PC-9 (cell line): Measurements from ENCODE around the gene CPB2. TPM values are rescaled to one million over a fixed set of nuclear protein-coding genes. Genes with fewer than 3 reads are reported as not detected.

ENCODE experiments used
- BruUV-seq: library from RNA; stranded (reverse); fragments of 400-500 nt; replicated peaks from 2 replicates; lab custom pipeline; 2021; lab: Mats Ljungman, UMichigan
- CTCF ChIA-PET: fragments of 300-600 bp; sonication (Branson Sonifier 250); formaldehyde crosslinking; loops from one replicate; lab custom pipeline; 2022; ENCODE audit warnings: antibody characterized with exemption; lab: Charles Lee
- POLR2A ChIA-PET: fragments of 300-600 bp; sonication (Branson Sonifier 250); formaldehyde crosslinking; loops from one replicate; lab custom pipeline; 2022; ENCODE audit warnings: antibody characterized with exemption; ENCODE audit not compliant: unreplicated experiment; lab: Charles Lee
- DNase-seq, 2 experiments: peaks; one replicate each; pipeline versions ENCODE4 v3.0.0 to v3.0.0-alpha.2; 2015 to 2022; ENCODE audit warnings: mixed read lengths in 1 of 2
- H2AFZ ChIP-seq: fragments of 200-600 bp; sonication (generic); 2 replicates; pipeline ENCODE4 v1.8.1; 2017; ENCODE audit warnings: antibody characterized with exemption
- H3F3A ChIP-seq: fragments of 200-600 bp; sonication (generic); 2 replicates; pipeline ENCODE4 v1.8.1; 2017; ENCODE audit warnings: antibody characterized with exemption, mild to moderate bottlenecking, low read depth; ENCODE audit not compliant: insufficient read depth
- H3K27ac ChIP-seq: fragments of 200-600 bp; sonication (generic); 2 replicates; pipeline ENCODE4 v1.6.1; 2016; ENCODE audit warnings: mixed run types
- H3K27me3 ChIP-seq: fragments of 200-600 bp; sonication (generic); 2 replicates; pipeline ENCODE4 v1.6.1; 2016; ENCODE audit warnings: low read depth, mixed run types; ENCODE audit not compliant: insufficient read depth
- H3K36me3 ChIP-seq: fragments of 200-600 bp; sonication (generic); 2 replicates; pipeline ENCODE4 v1.6.1; 2016; ENCODE audit warnings: low read depth, mixed run types
- H3K4me1 ChIP-seq: fragments of 200-600 bp; sonication (generic); replicated peaks from 2 replicates; pipeline ENCODE4 v1.6.1; 2016; ENCODE audit warnings: mixed run types; ENCODE audit not compliant: insufficient read depth
- H3K4me2 ChIP-seq: fragments of 200-600 bp; sonication (generic); 2 replicates; pipeline ENCODE4 v1.6.1; 2017; ENCODE audit warnings: mixed run types
- H3K4me3 ChIP-seq: fragments of 200-600 bp; sonication (generic); 2 replicates; pipeline ENCODE4 v1.6.1; 2016; ENCODE audit warnings: mixed run types
- H3K79me2 ChIP-seq: fragments of 200-600 bp; sonication (generic); 2 replicates; pipeline ENCODE4 v1.6.1; 2017; ENCODE audit warnings: low read depth, mixed run types
- H3K9me2 ChIP-seq: fragments of 200-600 bp; sonication (generic); 2 replicates; pipeline ENCODE4 v1.8.1; 2017; ENCODE audit warnings: mild to moderate bottlenecking; ENCODE audit not compliant: insufficient read depth
- H3K9me3 ChIP-seq: fragments of 200-600 bp; sonication (generic); 2 replicates; pipeline ENCODE4 v1.8.1; 2016; ENCODE audit warnings: low read depth; ENCODE audit not compliant: insufficient read depth
- H4K20me1 ChIP-seq: fragments of 200-600 bp; sonication (generic); 2 replicates; pipeline ENCODE4 v1.8.1; 2017; ENCODE audit not compliant: insufficient read depth
- EZH2 ChIP-seq: fragments of 200-600 bp; sonication (generic); IDR thresholded peaks from 2 replicates; pipeline ENCODE4 v1.8.0; 2017; ENCODE audit warnings: antibody characterized with exemption, low read depth
- intact Hi-C: fragments of 100-400 bp; cut with micrococcal nuclease; formaldehyde crosslinking; loops from one replicate; pipeline ENCODE4 v1.10.0; 2022; ENCODE audit not compliant: unreplicated experiment
- total RNA-seq: library from RNA; stranded (reverse); gene quantifications from 2 replicates; pipeline ENCODE4 v1.2.3, GENCODE V29; 2021
- TF ChIP-seq, protein P1 (sequence below): fragments of 200-600 bp; sonication (generic); conservative IDR thresholded peaks from 2 replicates; pipeline ENCODE4 v1.6.1; 2017; ENCODE audit warnings: mixed run types, antibody characterized with exemption, mild to moderate bottlenecking, moderate library complexity

Gene CPB2
- total RNA-seq, 1 experiment from 2014 or later = not detected

DNA sequence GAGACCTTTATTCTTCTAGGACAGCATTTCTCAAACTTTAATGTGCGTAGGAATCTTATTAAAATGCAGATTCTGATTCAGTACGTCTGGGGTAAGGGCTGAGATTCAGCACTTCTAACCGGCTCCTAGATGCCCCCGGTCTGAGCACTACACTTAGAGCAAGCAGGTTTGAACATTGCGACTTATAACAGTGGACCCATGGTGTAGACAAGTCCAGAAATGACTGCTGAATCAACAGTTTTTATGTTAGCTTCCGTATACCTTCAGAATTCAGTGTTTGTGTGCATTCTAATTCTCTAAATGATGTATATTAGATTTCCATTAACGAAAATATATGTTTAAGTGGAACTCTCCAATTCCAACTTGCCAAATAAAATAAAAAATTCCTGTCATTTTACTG, 17.5 kb upstream of the CPB2 start:
- Histone ChIP-seq H3K79me2 (no peaks in the 10 kb centered on the region), H3F3A (peaks cover 14% of the 10 kb centered on the region; the same call in 1 of the 2 replicates), H4K20me1 (no peaks in the 10 kb centered on the region), H3K4me1 (peaks cover 8% of the 10 kb centered on the region), H3K27ac (no peak overlapping the region), H3K4me2 (no peak overlapping the region), H3K9me3 (no peaks in the 10 kb centered on the region), H3K27me3 (no peaks in the 10 kb centered on the region), H3K36me3 (peaks cover 7% of the 10 kb centered on the region; the same call in 1 of the 2 replicates), H3K4me3 (no peak overlapping the region), H3K9me2 (no peaks in the 10 kb centered on the region), H2AFZ (no peak overlapping the region)
- intact Hi-C loops = loop anchor here (10.0 kb wide), 1 partner anchor 158 kb away; no protein-coding TSS in a partner anchor
- TF ChIP-seq, protein P1, sequence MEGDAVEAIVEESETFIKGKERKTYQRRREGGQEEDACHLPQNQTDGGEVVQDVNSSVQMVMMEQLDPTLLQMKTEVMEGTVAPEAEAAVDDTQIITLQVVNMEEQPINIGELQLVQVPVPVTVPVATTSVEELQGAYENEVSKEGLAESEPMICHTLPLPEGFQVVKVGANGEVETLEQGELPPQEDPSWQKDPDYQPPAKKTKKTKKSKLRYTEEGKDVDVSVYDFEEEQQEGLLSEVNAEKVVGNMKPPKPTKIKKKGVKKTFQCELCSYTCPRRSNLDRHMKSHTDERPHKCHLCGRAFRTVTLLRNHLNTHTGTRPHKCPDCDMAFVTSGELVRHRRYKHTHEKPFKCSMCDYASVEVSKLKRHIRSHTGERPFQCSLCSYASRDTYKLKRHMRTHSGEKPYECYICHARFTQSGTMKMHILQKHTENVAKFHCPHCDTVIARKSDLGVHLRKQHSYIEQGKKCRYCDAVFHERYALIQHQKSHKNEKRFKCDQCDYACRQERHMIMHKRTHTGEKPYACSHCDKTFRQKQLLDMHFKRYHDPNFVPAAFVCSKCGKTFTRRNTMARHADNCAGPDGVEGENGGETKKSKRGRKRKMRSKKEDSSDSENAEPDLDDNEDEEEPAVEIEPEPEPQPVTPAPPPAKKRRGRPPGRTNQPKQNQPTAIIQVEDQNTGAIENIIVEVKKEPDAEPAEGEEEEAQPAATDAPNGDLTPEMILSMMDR = no peak
- TF ChIP-seq EZH2 = no peak
- ChIA-PET CTCF (interaction anchor here (1.1 kb wide), 1 partner anchor 10 kb away, joined by 4 read pairs; no protein-coding TSS in a partner anchor), POLR2A (no interaction called here)
- no peak for DNase-seq
- no TSS peak for BruUV-seq

DNA sequence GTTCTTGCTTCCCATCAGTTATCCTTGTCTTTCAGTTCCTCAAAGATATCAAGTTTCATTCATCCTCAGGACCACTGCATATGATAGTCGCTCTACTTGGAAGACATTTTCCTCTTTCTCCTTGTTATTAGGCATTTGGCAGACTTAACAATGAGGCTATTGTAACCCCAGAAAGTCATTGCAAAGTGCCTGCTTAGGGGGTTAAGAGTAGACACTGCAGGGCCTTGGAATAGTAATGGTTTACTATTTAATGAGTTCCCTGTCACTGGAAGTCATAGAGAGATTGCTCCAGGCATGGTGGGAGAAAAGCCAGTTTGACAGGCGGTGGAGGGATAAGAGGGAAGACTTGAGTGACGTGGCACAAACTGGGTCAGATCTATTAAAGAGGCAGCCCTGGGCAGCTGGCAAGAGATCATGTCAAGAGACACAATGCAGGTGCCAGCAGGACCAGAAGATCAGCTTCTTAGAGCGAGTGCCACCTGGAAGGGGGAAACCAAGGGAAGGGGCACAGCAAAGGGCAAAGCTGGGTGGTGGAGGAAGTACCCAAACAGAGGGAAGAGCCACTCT, 16.8 kb upstream of the CPB2 start:
- no peak for TF ChIP-seq EZH2
- TF ChIP-seq, protein P1 = no peak
- Histone ChIP-seq H3K9me3 (no peaks in the 10 kb centered on the region), H3K9me2 (no peaks in the 10 kb centered on the region), H4K20me1 (no peaks in the 10 kb centered on the region), H3K79me2 (no peaks in the 10 kb centered on the region), H3F3A (peaks cover 14% of the 10 kb centered on the region; the same call in 1 of the 2 replicates), H3K4me3 (no peak overlapping the region), H3K36me3 (0 out of 2 replicates have a peak, but pooled peaks cover 7% of the 10 kb centered on the region), H3K27ac (no peak overlapping the region), H3K27me3 (no peaks in the 10 kb centered on the region), H3K4me2 (no peak overlapping the region), H2AFZ (no peak overlapping the region), H3K4me1 (peaks cover 8% of the 10 kb centered on the region)
- no peak for DNase-seq
- ChIA-PET CTCF (interaction anchor here (1.1 kb wide), 1 partner anchor 11 kb away, joined by 4 read pairs; no protein-coding TSS in a partner anchor), POLR2A (no interaction called here)
- no TSS peak for BruUV-seq
- intact Hi-C loops = loop anchor here (10.0 kb wide), 1 partner anchor 157 kb away; no protein-coding TSS in a partner anchor

- no peak overlapping the region for H3K27ac ChIP-seq
Observed at GRCh38 chr13:46121033-46121432, 16.2 kb upstream of the CPB2 start.

More at GRCh38 chr13:46121033-46121432, 16.2 kb upstream of the CPB2 start:
- H3K36me3 ChIP-seq = 0 out of 2 replicates have a peak, but pooled peaks cover 3% of the 10 kb centered on the region
- H3K9me3 ChIP-seq = no peaks in the 10 kb centered on the region
- H3K4me3 ChIP-seq = no peak overlapping the region
- H3K27me3 ChIP-seq = no peaks in the 10 kb centered on the region
- peaks cover 10% of the 10 kb centered on the region; the same call in 1 of the 2 replicates for H3F3A ChIP-seq
- no peak for DNase-seq
- H3K9me2 ChIP-seq = no peaks in the 10 kb centered on the region
- H3K4me1 ChIP-seq = peaks cover 8% of the 10 kb centered on the region
- H3K79me2 ChIP-seq = no peaks in the 10 kb centered on the region
- no TSS peak for BruUV-seq
- ChIA-PET POLR2A (no interaction called here), CTCF (no interaction called here)
- no peak overlapping the region for H3K4me2 ChIP-seq
- intact Hi-C loops = loop anchor here (10.0 kb wide), 1 partner anchor 156 kb away; no protein-coding TSS in a partner anchor
- H2AFZ ChIP-seq = no peak overlapping the region
- H4K20me1 ChIP-seq = no peaks in the 10 kb centered on the region
- no peak for TF ChIP-seq EZH2
- TF ChIP-seq, protein P1 = no peak
